HG03108 (cell line): ENCODE measurements around the gene PRR29.
A peak's percentile ranks its signal among the peaks of the same experiment; 100 is the strongest.
"Not testable (repeated sequence)": the region's sequence is repeated elsewhere in the genome, so short reads cannot be mapped to it uniquely, and the experiment has no call there.

Source experiments
- ATAC-seq: cut with Tn5 transposase; IDR thresholded peaks from one replicate; pipeline ENCODE4 v1.9.1; 2021; ENCODE audit warnings: moderate library complexity; ENCODE audit not compliant: unreplicated experiment

Gene PRR29

GRCh38 chr17:64008346-64008745 lies 10.2 kb downstream of the PRR29 start:
- ATAC-seq: no peak

- ATAC-seq: no peak
Observed at GRCh38 chr17:64008830-64009229, 10.7 kb downstream of the PRR29 start.

GRCh38 chr17:64009571-64010402 lies 11.6 kb downstream of the PRR29 start:
- ATAC-seq: no peak

GRCh38 chr17:64015447-64015846 lies 17.3 kb downstream of the PRR29 start:
- ATAC-seq: no peak

GRCh38 chr17:64016231-64016784 lies 18.2 kb downstream of the PRR29 start:
- ATAC-seq: no peak

- ATAC-seq: no peak
Observed at GRCh38 chr17:64016974-64017373, 18.8 kb downstream of the PRR29 start.

GRCh38 chr17:64017381-64017980 lies 19.3 kb downstream of the PRR29 start:
- no peak for ATAC-seq

- ATAC-seq: not testable (repeated sequence)
Observed at GRCh38 chr17:64019551-64019961, 21.4 kb downstream of the PRR29 start.

- peak; percentile 52 for ATAC-seq
Observed at GRCh38 chr17:64020056-64020766, 22.1 kb downstream of the PRR29 start, which contains the start of gene ICAM2. TSS of gene ICAM2 (minus strand) at chr17:64020633. CDS start at chr17:64006691, 13,942 bp downstream.

- ATAC-seq: no peak
Observed at GRCh38 chr17:64022611-64023063, 24.5 kb downstream of the PRR29 start.

GRCh38 chr17:64024215-64024654 lies 26.1 kb downstream of the PRR29 start:
- no peak for ATAC-seq

- ATAC-seq: no peak
Observed at GRCh38 chr17:64024781-64025731, 26.9 kb downstream of the PRR29 start.

GRCh38 chr17:64025732-64026294 lies 27.7 kb downstream of the PRR29 start:
- ATAC-seq: peak; percentile 55

GRCh38 chr17:64028874-64029464 lies 30.8 kb downstream of the PRR29 start:
- no peak for ATAC-seq

GRCh38 chr17:64032081-64032480 lies 33.9 kb downstream of the PRR29 start:
- ATAC-seq: no peak

GRCh38 chr17:64036198-64036922 lies 38.2 kb downstream of the PRR29 start:
- ATAC-seq: no peak

- ATAC-seq: no peak
Observed at GRCh38 chr17:64037180-64037579, 39.0 kb downstream of the PRR29 start.

GRCh38 chr17:64037802-64038201 lies 39.7 kb downstream of the PRR29 start:
- ATAC-seq: no peak
